Lower leg skin (tissue), 3 donors: Measurements from ENCODE around the gene S100B.

Experiments used
- POLR2A ChIP-seq, 2 donors: fragments of 450-650 bp; IDR thresholded peaks; one replicate each; pipeline ENCODE4 v1.6.1; 2016 to 2017; ENCODE audit warnings: antibody characterized with exemption in 2 of 2, mild to moderate bottlenecking in 1 of 2, moderate library complexity in 1 of 2
- TF ChIP-seq, protein P1 (sequence below), 3 donors: fragments of 450-650 bp; IDR thresholded peaks; one replicate each; pipeline ENCODE4 v1.5.1; 2016; ENCODE audit warnings: antibody characterized with exemption in 3 of 3, mild to moderate bottlenecking in 3 of 3, moderate library complexity in 2 of 3

DNA sequence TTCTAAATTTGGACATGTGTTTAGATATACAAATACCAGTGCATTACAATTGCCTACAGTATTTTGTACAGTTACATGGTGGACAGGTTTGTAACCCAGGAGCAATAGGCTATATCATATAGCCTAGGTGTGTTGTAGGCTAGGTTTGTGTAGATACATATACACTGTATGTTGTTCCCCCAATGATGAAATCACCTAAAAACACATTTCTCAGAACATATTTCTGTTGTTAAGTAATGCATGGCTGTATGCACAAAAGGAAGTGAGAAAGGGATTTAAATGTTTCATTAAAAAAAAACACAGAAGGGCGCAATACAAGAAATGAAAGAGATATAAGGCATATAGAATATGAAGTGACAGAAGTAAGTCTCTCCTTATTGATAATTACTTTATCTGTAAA is 32.0 kb downstream of the S100B start:
- TF ChIP-seq, protein P1, sequence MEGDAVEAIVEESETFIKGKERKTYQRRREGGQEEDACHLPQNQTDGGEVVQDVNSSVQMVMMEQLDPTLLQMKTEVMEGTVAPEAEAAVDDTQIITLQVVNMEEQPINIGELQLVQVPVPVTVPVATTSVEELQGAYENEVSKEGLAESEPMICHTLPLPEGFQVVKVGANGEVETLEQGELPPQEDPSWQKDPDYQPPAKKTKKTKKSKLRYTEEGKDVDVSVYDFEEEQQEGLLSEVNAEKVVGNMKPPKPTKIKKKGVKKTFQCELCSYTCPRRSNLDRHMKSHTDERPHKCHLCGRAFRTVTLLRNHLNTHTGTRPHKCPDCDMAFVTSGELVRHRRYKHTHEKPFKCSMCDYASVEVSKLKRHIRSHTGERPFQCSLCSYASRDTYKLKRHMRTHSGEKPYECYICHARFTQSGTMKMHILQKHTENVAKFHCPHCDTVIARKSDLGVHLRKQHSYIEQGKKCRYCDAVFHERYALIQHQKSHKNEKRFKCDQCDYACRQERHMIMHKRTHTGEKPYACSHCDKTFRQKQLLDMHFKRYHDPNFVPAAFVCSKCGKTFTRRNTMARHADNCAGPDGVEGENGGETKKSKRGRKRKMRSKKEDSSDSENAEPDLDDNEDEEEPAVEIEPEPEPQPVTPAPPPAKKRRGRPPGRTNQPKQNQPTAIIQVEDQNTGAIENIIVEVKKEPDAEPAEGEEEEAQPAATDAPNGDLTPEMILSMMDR (IDR thresholded peaks at IDR 0.05) = no peak
- TF ChIP-seq POLR2A (IDR thresholded peaks at IDR 0.05) = no peak
